Brain microvascular endothelial cell (primary cell): ENCODE measurements around the gene HDAC8.

Experiments
- DNase-seq: peaks from one replicate; pipeline ENCODE4 v3.0.0-alpha.2; 2020
- H3K27ac ChIP-seq: fragments of 250-450 bp; sonication (Bioruptor Pico); 2 replicates; pipeline ENCODE4 v1.5.1; 2020; ENCODE audit warnings: mild to moderate bottlenecking, moderate library complexity
- H3K27me3 ChIP-seq: fragments of 250-450 bp; sonication (Bioruptor Pico); replicated peaks from 2 replicates; pipeline ENCODE4 v1.5.1; 2020; ENCODE audit warnings: mild to moderate bottlenecking
- H3K36me3 ChIP-seq: fragments of 250-450 bp; sonication (Bioruptor Pico); replicated peaks from 2 replicates; pipeline ENCODE4 v1.5.1; 2020; ENCODE audit warnings: mild to moderate bottlenecking
- H3K4me3 ChIP-seq: 2 replicates; pipeline ENCODE4 v1.5.1; 2011; ENCODE audit warnings: low read depth, mild to moderate bottlenecking, control low read depth, low read length, moderate library complexity
- in situ Hi-C: cut with HindIII; loops from 2 replicates; pipeline ENCODE4 v1.10.0; 2017; ENCODE audit warnings: low sequenced_read_pairs, low pct_ligation_motif_present
- TF ChIP-seq, protein P1 (sequence below): IDR thresholded peaks from 2 replicates; pipeline ENCODE4 v1.5.1; 2011; ENCODE audit warnings: low read depth, mild to moderate bottlenecking, moderate library complexity, low read length, control low read depth, inconsistent platforms; ENCODE audit errors: missing control alignments

The HDAC8 gene

DNA sequence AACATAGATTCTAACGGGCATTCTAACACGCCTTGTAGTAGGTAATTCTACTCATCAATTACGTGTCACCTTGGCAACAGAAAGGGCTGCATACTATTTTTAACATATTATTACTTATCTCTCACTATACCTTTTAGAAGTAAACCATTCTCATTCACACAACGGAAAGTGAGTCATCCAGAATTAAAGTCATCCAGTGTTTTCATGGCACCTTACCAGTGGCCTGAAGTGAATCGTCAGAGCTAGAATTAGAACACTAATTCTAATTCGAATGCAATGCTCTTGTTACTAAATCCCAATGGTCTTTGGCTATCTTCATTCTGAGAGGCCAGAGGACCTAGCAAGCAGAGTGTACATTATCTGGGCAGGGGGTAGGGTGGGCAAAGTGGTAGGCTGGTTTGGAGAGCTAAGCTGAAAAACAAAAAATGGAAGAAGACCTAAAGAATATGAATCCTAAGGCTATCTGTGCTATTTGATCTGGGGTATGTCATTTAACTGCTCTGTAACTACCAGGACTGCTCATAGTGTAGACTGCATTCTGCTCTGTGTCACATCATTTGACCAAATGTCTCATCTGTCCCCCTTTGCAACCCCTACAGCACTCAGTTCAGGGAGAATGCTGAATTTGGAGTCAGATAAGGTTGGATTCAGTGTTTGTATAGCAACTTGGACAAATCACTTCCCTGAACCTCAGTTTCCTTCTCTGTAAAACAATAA lies 96.5 kb downstream of the HDAC8 start:
- Histone ChIP-seq H3K36me3 (no peaks in the 10 kb centered on the region), H3K4me3 (no peak overlapping the region), H3K27ac (no peak overlapping the region), H3K27me3 (no peaks in the 10 kb centered on the region)
- TF ChIP-seq, protein P1, sequence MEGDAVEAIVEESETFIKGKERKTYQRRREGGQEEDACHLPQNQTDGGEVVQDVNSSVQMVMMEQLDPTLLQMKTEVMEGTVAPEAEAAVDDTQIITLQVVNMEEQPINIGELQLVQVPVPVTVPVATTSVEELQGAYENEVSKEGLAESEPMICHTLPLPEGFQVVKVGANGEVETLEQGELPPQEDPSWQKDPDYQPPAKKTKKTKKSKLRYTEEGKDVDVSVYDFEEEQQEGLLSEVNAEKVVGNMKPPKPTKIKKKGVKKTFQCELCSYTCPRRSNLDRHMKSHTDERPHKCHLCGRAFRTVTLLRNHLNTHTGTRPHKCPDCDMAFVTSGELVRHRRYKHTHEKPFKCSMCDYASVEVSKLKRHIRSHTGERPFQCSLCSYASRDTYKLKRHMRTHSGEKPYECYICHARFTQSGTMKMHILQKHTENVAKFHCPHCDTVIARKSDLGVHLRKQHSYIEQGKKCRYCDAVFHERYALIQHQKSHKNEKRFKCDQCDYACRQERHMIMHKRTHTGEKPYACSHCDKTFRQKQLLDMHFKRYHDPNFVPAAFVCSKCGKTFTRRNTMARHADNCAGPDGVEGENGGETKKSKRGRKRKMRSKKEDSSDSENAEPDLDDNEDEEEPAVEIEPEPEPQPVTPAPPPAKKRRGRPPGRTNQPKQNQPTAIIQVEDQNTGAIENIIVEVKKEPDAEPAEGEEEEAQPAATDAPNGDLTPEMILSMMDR = no peak
- in situ Hi-C loops = no loop called here
- no peak for DNase-seq

DNA sequence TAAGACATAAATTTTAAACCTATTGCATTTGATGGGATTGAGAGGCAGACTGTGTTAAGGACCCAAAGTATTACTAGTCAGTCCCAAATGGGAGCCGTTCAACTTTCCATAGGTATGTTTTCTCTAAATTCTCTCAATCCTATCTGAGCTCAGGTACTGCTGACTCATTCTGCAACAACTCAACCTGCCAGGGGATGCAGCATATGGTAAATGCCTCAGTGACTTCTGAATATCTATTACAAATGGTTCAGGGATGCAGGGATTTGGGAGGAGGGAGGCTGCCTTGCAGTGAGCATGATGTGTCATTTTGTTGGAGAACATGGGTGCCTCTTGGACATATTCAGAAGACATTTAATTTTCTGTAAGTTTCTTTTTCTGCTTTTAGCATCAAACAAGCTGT lies 97.3 kb downstream of the HDAC8 start:
- TF ChIP-seq, protein P1 = no peak
- Histone ChIP-seq H3K27ac (no peak overlapping the region), H3K36me3 (no peaks in the 10 kb centered on the region), H3K27me3 (no peaks in the 10 kb centered on the region), H3K4me3 (no peak overlapping the region)
- DNase-seq = no peak
- in situ Hi-C loops = no loop called here

DNA sequence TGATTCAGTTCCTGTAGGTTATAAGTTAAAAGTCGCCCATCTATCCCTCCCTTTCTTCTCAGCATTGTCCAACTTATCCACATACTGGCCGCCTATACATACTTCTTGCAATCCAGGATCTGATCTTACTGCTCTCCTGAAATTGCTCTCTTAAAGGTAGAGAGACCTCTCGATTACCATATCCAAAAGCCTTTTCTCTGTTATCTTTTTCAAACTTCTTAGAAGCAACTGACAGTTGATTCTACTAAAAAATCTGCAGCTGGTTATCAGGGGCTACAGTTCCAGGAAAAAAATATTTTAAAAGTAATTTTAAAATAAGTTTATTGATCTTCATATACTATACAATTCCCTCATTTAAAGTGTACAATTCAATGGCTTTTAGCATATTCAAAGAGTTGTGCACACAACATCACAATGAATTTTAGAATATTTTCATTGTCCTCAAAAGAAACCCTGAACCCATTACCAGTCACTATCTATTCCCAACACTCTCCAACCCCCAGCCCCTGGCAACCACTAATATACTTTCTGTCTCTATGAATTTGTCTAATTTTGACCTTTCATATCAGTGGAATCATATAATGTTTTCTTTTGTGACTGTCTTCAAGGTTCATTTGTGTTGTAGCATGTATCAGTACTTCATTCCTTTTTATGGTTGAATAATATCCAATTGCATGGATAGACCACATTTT lies 102.0 kb downstream of the HDAC8 start:
- TF ChIP-seq, protein P1 = no peak
- Histone ChIP-seq H3K36me3 (no peaks in the 10 kb centered on the region), H3K4me3 (no peak overlapping the region), H3K27ac (no peak overlapping the region), H3K27me3 (no peaks in the 10 kb centered on the region)
- DNase-seq = no peak
- in situ Hi-C loops = no loop called here

DNA sequence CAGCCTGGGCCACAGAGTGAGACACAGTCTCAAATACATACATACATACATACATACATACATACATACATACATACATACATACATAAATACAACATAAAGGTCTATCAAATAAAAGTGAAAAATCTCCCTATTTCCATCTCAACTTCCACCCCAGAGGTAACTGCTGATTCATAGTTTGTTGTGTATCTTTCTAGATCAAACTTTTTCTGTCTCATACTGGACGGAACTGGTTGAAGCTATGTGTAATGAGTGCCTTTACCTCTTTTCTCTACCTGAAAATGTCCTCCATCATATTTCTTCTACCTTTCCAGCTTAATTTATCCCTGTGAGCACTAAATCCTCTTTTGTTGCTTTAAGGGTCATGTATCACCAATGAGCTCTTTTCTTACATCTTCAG lies 102.5 kb downstream of the HDAC8 start:
- H3K36me3 ChIP-seq = no peaks in the 10 kb centered on the region
- no peaks in the 10 kb centered on the region for H3K27me3 ChIP-seq
- TF ChIP-seq, protein P1 = no peak
- H3K27ac ChIP-seq = no peak overlapping the region
- H3K4me3 ChIP-seq = no peak overlapping the region
- no peak for DNase-seq
- in situ Hi-C loops = no loop called here

DNA sequence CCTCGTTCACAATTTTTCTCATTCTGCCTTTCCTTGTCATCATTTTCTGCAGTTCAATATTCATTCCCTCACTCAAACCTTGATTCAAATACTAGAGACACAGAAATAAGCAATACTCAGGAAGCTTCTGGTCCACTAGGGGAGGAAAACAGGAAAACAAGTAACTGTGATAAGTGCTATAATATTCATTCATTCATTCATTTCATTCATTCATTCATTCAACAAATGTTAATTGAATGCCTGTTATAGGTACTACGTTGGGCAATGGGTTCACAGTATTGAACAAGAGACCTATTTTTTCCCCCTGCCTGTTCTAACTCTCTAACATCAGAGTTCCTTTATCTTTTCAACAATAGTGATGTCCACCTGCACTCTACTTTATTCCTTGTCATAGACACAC lies 104.0 kb downstream of the HDAC8 start:
- TF ChIP-seq, protein P1 = no peak
- Histone ChIP-seq H3K36me3 (no peaks in the 10 kb centered on the region), H3K27ac (no peak overlapping the region), H3K27me3 (no peaks in the 10 kb centered on the region), H3K4me3 (no peak overlapping the region)
- no peak for DNase-seq
- in situ Hi-C loops = no loop called here
